RKO (cell line): ENCODE results near the gene FBN1.
A peak's percentile ranks its signal among the peaks of the same experiment; 100 is the strongest.

ENCODE experiments used
- DNase-seq: peaks from one replicate; pipeline ENCODE4 v3.0.0-alpha.2; 2016; ENCODE audit warnings: low spot score

The FBN1 gene

GRCh38 chr15:48645558-48646330, at the start of gene FBN1:
FBN1 (minus strand) TSS chr15:48645709; CDS start chr15:48644769, 940 bp downstream.
- DNase-seq: no peak

- no peak for DNase-seq
Measured at GRCh38 chr15:48693484-48693883, 48.0 kb upstream of the FBN1 start.

GRCh38 chr15:48688493-48688892, 43.0 kb upstream of the FBN1 start:
- no peak for DNase-seq

- no peak for DNase-seq
Measured at GRCh38 chr15:48683991-48684765, 38.7 kb upstream of the FBN1 start.

GRCh38 chr15:48682942-48683651, 37.6 kb upstream of the FBN1 start:
- DNase-seq: no peak

GRCh38 chr15:48681353-48681752, 35.8 kb upstream of the FBN1 start:
- DNase-seq: no peak

GRCh38 chr15:48680841-48681240, 35.3 kb upstream of the FBN1 start:
- DNase-seq: peak; percentile 74

GRCh38 chr15:48679952-48680351, 34.4 kb upstream of the FBN1 start:
- no peak for DNase-seq

GRCh38 chr15:48678851-48679250, 33.3 kb upstream of the FBN1 start:
- DNase-seq: no peak

GRCh38 chr15:48677821-48678220, 32.3 kb upstream of the FBN1 start:
- DNase-seq: no peak

GRCh38 chr15:48675436-48675835, 29.9 kb upstream of the FBN1 start:
- DNase-seq: no peak

- DNase-seq: no peak
Measured at GRCh38 chr15:48674876-48675275, 29.4 kb upstream of the FBN1 start.

GRCh38 chr15:48672206-48672605, 26.7 kb upstream of the FBN1 start:
- DNase-seq: no peak

- no peak for DNase-seq
Measured at GRCh38 chr15:48671103-48672022, 25.9 kb upstream of the FBN1 start.

- no peak for DNase-seq
Measured at GRCh38 chr15:48667701-48668100, 22.2 kb upstream of the FBN1 start.

GRCh38 chr15:48664436-48664835, 18.9 kb upstream of the FBN1 start:
- no peak for DNase-seq

- DNase-seq: no peak
Measured at GRCh38 chr15:48657950-48658591, 12.6 kb upstream of the FBN1 start.

GRCh38 chr15:48654801-48655200, 9.3 kb upstream of the FBN1 start:
- DNase-seq: no peak

GRCh38 chr15:48653913-48654670, 8.6 kb upstream of the FBN1 start:
- no peak for DNase-seq

GRCh38 chr15:48653216-48653615, 7.7 kb upstream of the FBN1 start:
- no peak for DNase-seq
